Prostate gland (tissue), 2 donors: ENCODE data around the gene INTS3. TPM values are rescaled to one million over a fixed set of nuclear protein-coding genes. Genes with fewer than 3 reads are reported as not detected.
A peak's percentile ranks its signal among the peaks of the same experiment; 100 is the strongest.

Experiments used
- DNase-seq: peaks from one replicate; pipeline ENCODE4 v3.0.0-alpha.2; 2019; ENCODE audit warnings: low spot score
- H3K27ac ChIP-seq, 2 donors: fragments of 200-600 bp; sonication (generic); 2 replicates each; pipeline ENCODE4 v1.5.1; 2017 to 2019
- H3K27me3 ChIP-seq: fragments of 200-600 bp; sonication (generic); replicated peaks from 2 replicates; pipeline ENCODE4 v1.5.1; 2019; ENCODE audit not compliant: insufficient read depth
- H3K36me3 ChIP-seq, 2 donors: fragments of 200-600 bp; sonication (generic); 1 replicate in 1 of 2; 2 replicates in 1 of 2; pipeline versions ENCODE4 v1.5.1 to v1.8.1; 2017 to 2019
- H3K4me1 ChIP-seq: fragments of 200-600 bp; sonication (generic); replicated peaks from 2 replicates; pipeline ENCODE4 v1.5.1; 2019
- H3K4me3 ChIP-seq, 2 donors: fragments of 200-600 bp; sonication (generic); 2 replicates each; pipeline ENCODE4 v1.5.1; 2017 to 2019
- H3K9me3 ChIP-seq: fragments of 200-600 bp; sonication (generic); 2 replicates; pipeline ENCODE4 v1.5.1; 2017
- POLR2A ChIP-seq: fragments of 450-650 bp; IDR thresholded peaks from one replicate; pipeline ENCODE4 v1.6.1; 2016; ENCODE audit warnings: antibody characterized with exemption, mild to moderate bottlenecking
- POLR2AphosphoS5 ChIP-seq: sonication (generic); formaldehyde crosslinking; IDR thresholded peaks from one replicate; pipeline ENCODE4 v1.6.1; 2017; ENCODE audit warnings: antibody characterized with exemption
- WGBS: methylation state at CpG from one replicate; pipeline ENCODE4 v1.1.5; 2018; 5-methylcytosine and 5-hydroxymethylcytosine counted together
- intact Hi-C: fragments of 100-400 bp; cut with DNase I; formaldehyde crosslinking; loops from one replicate; pipeline ENCODE4 v1.14.2; 2022
- total RNA-seq, 2 donors: library from RNA; depleted of rRNA; stranded (reverse); fragments of >200 nt; gene quantifications; one replicate each; pipeline ENCODE4 v1.1.0, GENCODE V29; 2016
- TF ChIP-seq, protein P1 (sequence below), 4 experiments: fragments of 200-600 bp in 2 of 4; fragments of 450-650 bp in 2 of 4; sonication (generic) in 2 of 4; IDR thresholded peaks; 1 replicate in 3 of 4; 2 replicates in 1 of 4; pipeline ENCODE4 v1.5.1; 2016 to 2019; ENCODE audit warnings: antibody characterized with exemption in 4 of 4, mild to moderate bottlenecking in 2 of 4, moderate library complexity in 2 of 4

INTS3 gene
- total RNA-seq, 2 donors from 2014 or later: 26.1 to 70.0 TPM

- WGBS: 55% methylated on average over 8 of the region's 8 CpGs
- H3K36me3 ChIP-seq: peaks cover 0 to 10% of the 10 kb centered on the region in 2 donors
- no peak overlapping the region for H3K4me3 ChIP-seq
- H3K27me3 ChIP-seq: no peaks in the 10 kb centered on the region
- H3K4me1 ChIP-seq: peaks cover 7% of the 10 kb centered on the region
- H3K9me3 ChIP-seq: no peaks in the 10 kb centered on the region
- intact Hi-C loops: loop anchor here (5.0 kb wide), 1 partner anchor 97 kb away; the partner anchor contains the start of gene NPR1
- no peak for DNase-seq
- peak overlapping the region; percentile 85 for H3K27ac ChIP-seq
- TF ChIP-seq POLR2A (no peak), POLR2AphosphoS5 (no peak)
- TF ChIP-seq, protein P1, sequence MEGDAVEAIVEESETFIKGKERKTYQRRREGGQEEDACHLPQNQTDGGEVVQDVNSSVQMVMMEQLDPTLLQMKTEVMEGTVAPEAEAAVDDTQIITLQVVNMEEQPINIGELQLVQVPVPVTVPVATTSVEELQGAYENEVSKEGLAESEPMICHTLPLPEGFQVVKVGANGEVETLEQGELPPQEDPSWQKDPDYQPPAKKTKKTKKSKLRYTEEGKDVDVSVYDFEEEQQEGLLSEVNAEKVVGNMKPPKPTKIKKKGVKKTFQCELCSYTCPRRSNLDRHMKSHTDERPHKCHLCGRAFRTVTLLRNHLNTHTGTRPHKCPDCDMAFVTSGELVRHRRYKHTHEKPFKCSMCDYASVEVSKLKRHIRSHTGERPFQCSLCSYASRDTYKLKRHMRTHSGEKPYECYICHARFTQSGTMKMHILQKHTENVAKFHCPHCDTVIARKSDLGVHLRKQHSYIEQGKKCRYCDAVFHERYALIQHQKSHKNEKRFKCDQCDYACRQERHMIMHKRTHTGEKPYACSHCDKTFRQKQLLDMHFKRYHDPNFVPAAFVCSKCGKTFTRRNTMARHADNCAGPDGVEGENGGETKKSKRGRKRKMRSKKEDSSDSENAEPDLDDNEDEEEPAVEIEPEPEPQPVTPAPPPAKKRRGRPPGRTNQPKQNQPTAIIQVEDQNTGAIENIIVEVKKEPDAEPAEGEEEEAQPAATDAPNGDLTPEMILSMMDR (IDR thresholded peaks at IDR 0.05): no peak
Observed at GRCh38 chr1:153774026-153774595, 46.3 kb downstream of the INTS3 start.

- intact Hi-C loops: loop anchor here (5.0 kb wide), 1 partner anchor 98 kb away; the partner anchor contains the start of gene NPR1
Observed at GRCh38 chr1:153774780-153775457, 47.1 kb downstream of the INTS3 start, which contains the start of gene SLC27A3. Gene SLC27A3 (plus strand): TSS chr1:153775407. CDS start chr1:153775498, 91 bp downstream.

GRCh38 chr1:153775458-153776327, 47.8 kb downstream of the INTS3 start:
- Histone ChIP-seq H3K27me3 (no peaks in the 10 kb centered on the region), H3K36me3 (peaks cover 0 to 10% of the 10 kb centered on the region in 2 donors), H3K9me3 (no peaks in the 10 kb centered on the region), H3K27ac (peak overlapping the region; percentile 85), H3K4me3 (peak overlapping the region; percentile 65 to 68), H3K4me1 (peaks cover 7% of the 10 kb centered on the region)
- peak; percentile 73 for DNase-seq
- intact Hi-C loops: no loop called here
- under 1% methylated on average over 59 of the region's 83 CpGs for WGBS
- TF ChIP-seq POLR2AphosphoS5: peak; percentile 44
- TF ChIP-seq, protein P1 (IDR thresholded peaks at IDR 0.05): peak in 1 of 4 experiments; percentile 13
- TF ChIP-seq POLR2A: peak; percentile 73

More at GRCh38 chr1:153774780-153775457, 47.1 kb downstream of the INTS3 start, which contains the start of gene SLC27A3:
- H3K4me3 ChIP-seq: peak within 1 kb of the TSS; percentile 65 to 68
- peak; percentile 69 for DNase-seq
- peaks cover 0 to 10% of the 10 kb centered on the region in 2 donors for H3K36me3 ChIP-seq
- WGBS: 3% methylated on average over 34 of the region's 35 CpGs
- H3K4me1 ChIP-seq: peaks cover 7% of the 10 kb centered on the region
- H3K27ac ChIP-seq: peak within 1 kb of the TSS; percentile 85
- no peaks in the 10 kb centered on the region for H3K27me3 ChIP-seq
- TF ChIP-seq POLR2AphosphoS5 (peak; percentile 32), POLR2A (no peak)
- H3K9me3 ChIP-seq: no peaks in the 10 kb centered on the region

DNA sequence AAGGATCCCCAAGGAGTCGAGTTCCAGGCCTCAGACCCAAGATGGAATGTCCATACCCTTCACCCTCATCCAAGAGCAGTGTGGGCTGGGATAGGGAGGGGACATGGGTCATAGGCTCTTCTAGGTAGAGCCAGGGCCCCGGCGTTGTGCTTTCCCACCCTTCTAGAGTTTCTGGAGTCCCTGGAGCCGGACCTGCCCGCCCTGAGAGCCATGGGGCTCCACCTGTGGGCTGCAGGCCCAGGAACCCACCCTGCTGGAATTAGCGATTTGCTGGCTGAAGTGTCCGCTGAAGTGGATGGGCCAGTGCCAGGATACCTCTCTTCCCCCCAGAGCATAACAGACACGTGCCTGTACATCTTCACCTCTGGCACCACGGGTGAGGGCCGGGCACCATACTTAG, 48.5 kb downstream of the INTS3 start:
- WGBS: 36% methylated on average over 10 of the region's 10 CpGs
- intact Hi-C loops: no loop called here
- H3K36me3 ChIP-seq: peaks cover 0 to 10% of the 10 kb centered on the region in 2 donors
- peak overlapping the region; percentile 85 for H3K27ac ChIP-seq
- H3K4me3 ChIP-seq: peak overlapping the region; percentile 65 to 68
- H3K4me1 ChIP-seq: peaks cover 7% of the 10 kb centered on the region
- TF ChIP-seq POLR2A (no peak), POLR2AphosphoS5 (no peak)
- TF ChIP-seq, protein P1 (IDR thresholded peaks at IDR 0.05): no peak
- no peak for DNase-seq
- no peaks in the 10 kb centered on the region for H3K9me3 ChIP-seq
- no peaks in the 10 kb centered on the region for H3K27me3 ChIP-seq
